Tibial artery (tissue), 4 donors: ENCODE results near the gene AGAP1.

Experiments
- DNase-seq, 2 donors: peaks; one replicate each; pipeline ENCODE4 v3.0.0-alpha.2; 2019
- H3K27ac ChIP-seq, 2 donors: fragments of 200-600 bp; sonication (generic) in 1 of 2; 1 replicate in 1 of 2; 2 replicates in 1 of 2; pipeline ENCODE4 v1.5.1; 2018 to 2019; ENCODE audit warnings: mild to moderate bottlenecking in 1 of 2
- H3K27me3 ChIP-seq, 2 donors: fragments of 200-600 bp; sonication (generic) in 1 of 2; one replicate each; pipeline versions ENCODE4 v1.5.1 to v1.6.0; 2016 to 2019
- H3K36me3 ChIP-seq, 3 donors: fragments of 200-600 bp; sonication (generic) in 2 of 3; one replicate each; pipeline ENCODE4 v1.5.1; 2016 to 2019; ENCODE audit warnings: mild to moderate bottlenecking in 2 of 3
- H3K4me1 ChIP-seq, 4 donors: fragments of 200-600 bp; sonication (generic) in 2 of 4; 1 replicate in 3 of 4; 2 replicates in 1 of 4; pipeline ENCODE4 v1.5.1; 2016 to 2019
- H3K4me3 ChIP-seq, 2 donors: fragments of 200-600 bp; sonication (generic) in 1 of 2; 1 replicate in 1 of 2; 2 replicates in 1 of 2; pipeline ENCODE4 v1.5.1; 2018 to 2019; ENCODE audit warnings: mild to moderate bottlenecking in 2 of 2
- H3K9me3 ChIP-seq, 3 donors: fragments of 200-600 bp; sonication (generic) in 1 of 3; one replicate each; pipeline ENCODE4 v1.5.1; 2016 to 2019
- CTCF ChIP-seq, 2 experiments: fragments of 200-600 bp in 1 of 2; fragments of 450-650 bp in 1 of 2; IDR thresholded peaks; one replicate each; pipeline ENCODE4 v1.5.1; 2017 to 2019; ENCODE audit warnings: antibody characterized with exemption in 2 of 2, mild to moderate bottlenecking in 1 of 2, moderate library complexity in 1 of 2
- intact Hi-C: fragments of 100-400 bp; cut with DNase I; formaldehyde crosslinking; loops from one replicate; pipeline ENCODE4 v1.15.0; 2023; ENCODE audit warnings: low total_unique reads

Gene AGAP1

DNA sequence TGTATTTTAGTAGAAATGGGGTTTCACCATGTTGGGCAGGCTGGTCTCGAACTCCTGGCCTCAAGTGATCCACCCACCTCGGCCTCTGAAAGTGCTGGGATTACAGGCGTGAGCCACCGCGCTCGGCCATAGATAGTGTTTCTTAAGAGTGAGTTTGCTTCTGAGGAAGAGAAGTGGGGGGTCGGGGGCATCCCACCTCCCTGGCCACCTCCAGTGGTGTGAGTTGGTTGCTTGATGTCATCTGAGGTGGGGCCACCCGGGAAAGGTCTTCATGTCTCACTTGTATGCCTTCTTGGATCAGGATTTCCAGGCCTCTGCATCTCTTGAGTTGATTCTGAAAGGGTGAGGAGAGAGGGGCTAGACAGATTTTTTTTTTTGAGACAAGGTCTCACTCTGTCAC lies 57.1 kb downstream of the AGAP1 start:
- no peak for TF ChIP-seq CTCF (IDR thresholded peaks at IDR 0.05)
- Histone ChIP-seq H3K36me3 (no peaks in the 10 kb centered on the region), H3K27ac (no peak overlapping the region), H3K27me3 (no peaks in the 10 kb centered on the region), H3K4me1 (peaks cover 0 to 18% (median 3%) of the 10 kb centered on the region in 4 donors), H3K9me3 (no peaks in the 10 kb centered on the region), H3K4me3 (no peak overlapping the region)
- intact Hi-C loops, result no loop called here
- DNase-seq, result no peak

DNA sequence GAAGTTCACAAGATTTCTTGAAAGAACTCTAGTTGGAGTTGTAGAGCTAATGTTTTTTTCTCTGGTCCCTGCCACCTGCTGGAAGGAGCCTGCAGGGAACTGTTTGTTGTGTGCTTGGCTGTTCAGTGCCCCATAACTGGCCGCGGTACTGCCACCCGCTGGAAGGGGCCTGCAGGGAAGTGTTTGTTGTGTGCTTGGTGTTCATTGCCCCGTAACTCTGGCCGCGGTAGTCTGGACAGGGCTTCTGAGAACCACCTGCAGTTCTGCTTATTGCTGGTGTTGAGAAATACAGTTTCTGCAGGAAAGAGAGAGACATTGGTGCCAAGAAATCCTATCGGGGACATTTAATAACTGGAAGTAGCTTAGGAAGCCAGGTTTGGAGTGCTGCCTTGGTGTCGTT lies 58.1 kb downstream of the AGAP1 start:
- Histone ChIP-seq H3K9me3 (no peaks in the 10 kb centered on the region), H3K4me3 (no peak overlapping the region), H3K27ac (no peak overlapping the region), H3K27me3 (no peaks in the 10 kb centered on the region), H3K36me3 (no peaks in the 10 kb centered on the region), H3K4me1 (peaks cover 0 to 18% (median 3%) of the 10 kb centered on the region in 4 donors)
- DNase-seq, result peak in 1 of 2 donors; percentile 25
- TF ChIP-seq CTCF (IDR thresholded peaks at IDR 0.05), result no peak
- intact Hi-C loops, result no loop called here

DNA sequence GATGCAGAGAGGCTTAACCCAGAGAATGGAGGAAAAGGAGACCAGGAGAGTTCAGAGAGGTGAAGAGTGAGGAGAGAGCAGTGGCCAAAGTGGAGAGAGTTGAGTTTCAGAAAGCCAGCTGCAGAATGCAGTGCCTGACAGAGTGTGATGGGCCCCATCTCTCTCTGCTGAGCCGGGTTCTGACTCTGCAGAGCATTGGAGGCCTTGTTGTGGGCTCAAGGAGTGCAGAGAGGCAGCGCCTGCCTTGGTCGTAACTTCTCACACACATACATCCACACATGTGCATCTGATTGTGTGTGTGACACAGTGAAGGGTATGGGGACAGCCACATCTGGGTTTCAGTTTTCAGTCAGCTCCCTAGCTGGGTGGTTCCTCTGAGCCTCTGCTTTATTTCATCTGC lies 58.8 kb downstream of the AGAP1 start:
- no peak overlapping the region for H3K27ac ChIP-seq
- no peak for DNase-seq
- intact Hi-C loops, result no loop called here

GRCh38 chr2:235553291-235553690 lies 59.4 kb downstream of the AGAP1 start:
- H3K36me3 ChIP-seq, result no peaks in the 10 kb centered on the region
- H3K27me3 ChIP-seq, result no peaks in the 10 kb centered on the region
- DNase-seq, result no peak
- TF ChIP-seq CTCF (IDR thresholded peaks at IDR 0.05), result no peak
- intact Hi-C loops, result no loop called here
- H3K27ac ChIP-seq, result no peak overlapping the region
- no peak overlapping the region for H3K4me3 ChIP-seq
- H3K4me1 ChIP-seq, result peaks cover 0 to 18% (median 3%) of the 10 kb centered on the region in 4 donors
- H3K9me3 ChIP-seq, result no peaks in the 10 kb centered on the region

More for the DNA sequence above, 58.8 kb downstream of the AGAP1 start:
- peaks cover 0 to 18% (median 3%) of the 10 kb centered on the region in 4 donors for H3K4me1 ChIP-seq
- no peak overlapping the region for H3K4me3 ChIP-seq
- no peak for TF ChIP-seq CTCF (IDR thresholded peaks at IDR 0.05)
- H3K9me3 ChIP-seq, result no peaks in the 10 kb centered on the region
- H3K27me3 ChIP-seq, result no peaks in the 10 kb centered on the region
- no peaks in the 10 kb centered on the region for H3K36me3 ChIP-seq

GRCh38 chr2:235553696-235554100 lies 59.9 kb downstream of the AGAP1 start:
- Histone ChIP-seq H3K27me3 (no peaks in the 10 kb centered on the region), H3K4me1 (peaks cover 0 to 18% (median 3%) of the 10 kb centered on the region in 4 donors), H3K9me3 (no peaks in the 10 kb centered on the region), H3K36me3 (no peaks in the 10 kb centered on the region), H3K4me3 (no peak overlapping the region), H3K27ac (no peak overlapping the region)
- TF ChIP-seq CTCF (IDR thresholded peaks at IDR 0.05), result no peak
- no peak for DNase-seq
- intact Hi-C loops, result no loop called here

DNA sequence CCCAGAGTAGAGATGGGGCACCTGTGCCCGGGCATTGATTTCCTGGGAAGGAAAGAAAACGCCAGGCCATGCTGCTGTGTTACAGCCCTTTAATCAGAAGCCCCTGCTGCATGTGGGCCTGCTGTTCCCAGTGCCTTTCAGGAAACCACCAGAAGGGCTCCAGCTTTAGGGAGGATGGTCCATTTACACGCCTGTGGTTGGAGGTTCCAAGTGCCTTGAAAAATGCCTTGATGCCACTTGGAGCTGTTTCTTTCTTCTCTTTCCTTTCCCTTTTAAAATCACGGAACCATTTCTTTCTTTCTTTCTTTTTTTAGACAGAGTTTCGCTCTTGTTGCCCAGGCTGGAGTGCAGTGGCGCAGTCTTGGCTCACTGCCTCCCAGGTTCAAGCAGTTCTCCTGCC lies 60.5 kb downstream of the AGAP1 start:
- no peak for TF ChIP-seq CTCF (IDR thresholded peaks at IDR 0.05)
- no peak overlapping the region for H3K4me3 ChIP-seq
- H3K27ac ChIP-seq, result no peak overlapping the region
- intact Hi-C loops, result no loop called here
- no peak for DNase-seq
- no peaks in the 10 kb centered on the region for H3K27me3 ChIP-seq
- no peaks in the 10 kb centered on the region for H3K9me3 ChIP-seq
- peaks cover 0 to 18% (median 3%) of the 10 kb centered on the region in 4 donors for H3K4me1 ChIP-seq
- H3K36me3 ChIP-seq, result no peaks in the 10 kb centered on the region
